Measurements from ENCODE around the gene QSOX1.

- TF ChIP-seq CTCF (conservative IDR thresholded peaks at IDR 0.05; ENCODE audit: low read depth, low read length): no peak
- TF ChIP-seq POLR2A (IDR thresholded peaks at IDR 0.05; ENCODE audit: low read depth, low read length): no peak
- TF ChIP-seq CHD1 (IDR thresholded peaks at IDR 0.05; ENCODE audit: low read depth, low read length): no peak
- no peak for TF ChIP-seq MAFK (IDR thresholded peaks at IDR 0.05; ENCODE audit: low read depth, low read length)
- TF ChIP-seq, protein P1, sequence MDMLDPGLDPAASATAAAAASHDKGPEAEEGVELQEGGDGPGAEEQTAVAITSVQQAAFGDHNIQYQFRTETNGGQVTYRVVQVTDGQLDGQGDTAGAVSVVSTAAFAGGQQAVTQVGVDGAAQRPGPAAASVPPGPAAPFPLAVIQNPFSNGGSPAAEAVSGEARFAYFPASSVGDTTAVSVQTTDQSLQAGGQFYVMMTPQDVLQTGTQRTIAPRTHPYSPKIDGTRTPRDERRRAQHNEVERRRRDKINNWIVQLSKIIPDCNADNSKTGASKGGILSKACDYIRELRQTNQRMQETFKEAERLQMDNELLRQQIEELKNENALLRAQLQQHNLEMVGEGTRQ (IDR thresholded peaks at IDR 0.05; ENCODE audit: low read depth, low read length): no peak
- peak; percentile 79 for TF ChIP-seq RCOR1 (IDR thresholded peaks at IDR 0.05; ENCODE audit: insufficient replicate concordance, low read length)
- TF ChIP-seq MXI1 (IDR thresholded peaks at IDR 0.05; ENCODE audit: borderline replicate concordance, low read depth, low read length): no peak
- no peak; the same call in 1 of the 2 replicates for TF ChIP-seq BHLHE40 (IDR thresholded peaks at IDR 0.05; ENCODE audit: low read depth, low read length)
- TF ChIP-seq RFX5 (IDR thresholded peaks at IDR 0.05; ENCODE audit: low read depth, low read length): no peak
- TF ChIP-seq RAD21 (IDR thresholded peaks at IDR 0.05; ENCODE audit: low read length): no peak
- TF ChIP-seq CEBPB (IDR thresholded peaks at IDR 0.05; ENCODE audit: low read depth, low read length): peak; percentile 49; the same call in 1 of the 2 replicates
- no peak for TF ChIP-seq SMC3 (IDR thresholded peaks at IDR 0.05; ENCODE audit: low read depth, low read length)
- TF ChIP-seq, protein P2, sequence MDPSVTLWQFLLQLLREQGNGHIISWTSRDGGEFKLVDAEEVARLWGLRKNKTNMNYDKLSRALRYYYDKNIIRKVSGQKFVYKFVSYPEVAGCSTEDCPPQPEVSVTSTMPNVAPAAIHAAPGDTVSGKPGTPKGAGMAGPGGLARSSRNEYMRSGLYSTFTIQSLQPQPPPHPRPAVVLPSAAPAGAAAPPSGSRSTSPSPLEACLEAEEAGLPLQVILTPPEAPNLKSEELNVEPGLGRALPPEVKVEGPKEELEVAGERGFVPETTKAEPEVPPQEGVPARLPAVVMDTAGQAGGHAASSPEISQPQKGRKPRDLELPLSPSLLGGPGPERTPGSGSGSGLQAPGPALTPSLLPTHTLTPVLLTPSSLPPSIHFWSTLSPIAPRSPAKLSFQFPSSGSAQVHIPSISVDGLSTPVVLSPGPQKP (IDR thresholded peaks at IDR 0.05; ENCODE audit: borderline replicate concordance, low read depth, low read length): no peak
- peak; percentile 76; the same call in 1 of the 2 replicates for TF ChIP-seq FOS (IDR thresholded peaks at IDR 0.05; ENCODE audit: low read depth, low read length)
Measured at GRCh38 chr1:180151508-180151907, 3.2 kb upstream of the QSOX1 start.
